AG04449 (cell line): ENCODE measurements around the gene MX2.

ENCODE experiments used
- CTCF ChIA-PET: fragments of 350-600 bp; formaldehyde crosslinking; extraction: SDS; loops from one replicate; lab custom pipeline; 2021; ENCODE audit warnings: antibody characterized with exemption; lab: Yijun Ruan, JAX
- POLR2A ChIA-PET: fragments of 400-600, 350-600 bp; formaldehyde crosslinking; extraction: SDS; loops from one replicate; lab custom pipeline; 2020; ENCODE audit warnings: antibody characterized with exemption, inconsistent platforms; lab: Yijun Ruan, JAX
- DNase-seq: peaks from one replicate; pipeline ENCODE4 v3.0.0-alpha.2; 2010; ENCODE audit warnings: low read depth, low spot score
- H3K4me3 ChIP-seq: 2 replicates; pipeline ENCODE4 v1.5.1; 2011; ENCODE audit warnings: low read depth, mild to moderate bottlenecking, control low read depth, low read length
- CTCF ChIP-seq: IDR thresholded peaks from one replicate; pipeline ENCODE4 v1.5.1; 2011; ENCODE audit warnings: mild to moderate bottlenecking, moderate library complexity, low read length, control low read depth, inconsistent platforms; ENCODE audit not compliant: insufficient read depth; ENCODE audit errors: missing control alignments

MX2 gene

GRCh38 chr21:41318218-41318617 is 43.6 kb upstream of the MX2 start:
- ChIA-PET POLR2A (no interaction called here), CTCF (no interaction called here)
- H3K4me3 ChIP-seq: no peak overlapping the region
- no peak for DNase-seq
- TF ChIP-seq CTCF: no peak

GRCh38 chr21:41319273-41319672 is 42.6 kb upstream of the MX2 start:
- CTCF ChIA-PET: interaction anchor here (0.8 kb wide), 1 partner anchor 36 kb away, joined by 3 read pairs; no protein-coding TSS in a partner anchor
- no peak for TF ChIP-seq CTCF
- POLR2A ChIA-PET: no interaction called here
- DNase-seq: no peak
- H3K4me3 ChIP-seq: no peak overlapping the region

- no peak overlapping the region for H3K4me3 ChIP-seq
- CTCF ChIA-PET: no interaction called here
- POLR2A ChIA-PET: no interaction called here
- DNase-seq: no peak
- TF ChIP-seq CTCF: no peak
These were observed 40.5 kb upstream of the MX2 start for GRCh38 chr21:41321211-41321907.

- ChIA-PET CTCF (no interaction called here), POLR2A (no interaction called here)
- TF ChIP-seq CTCF: no peak
- no peak overlapping the region for H3K4me3 ChIP-seq
- no peak for DNase-seq
These were observed 39.8 kb upstream of the MX2 start for GRCh38 chr21:41321908-41322495.

GRCh38 chr21:41322496-41323382 is 39.1 kb upstream of the MX2 start:
- DNase-seq: no peak
- POLR2A ChIA-PET: no interaction called here
- H3K4me3 ChIP-seq: no peak overlapping the region
- no peak for TF ChIP-seq CTCF
- CTCF ChIA-PET: interaction anchor here (1.8 kb wide), 1 partner anchor 39 kb away, joined by 5 read pairs; no protein-coding TSS in a partner anchor
